ENCODE results near the gene EPS8.

The EPS8 gene

DNA sequence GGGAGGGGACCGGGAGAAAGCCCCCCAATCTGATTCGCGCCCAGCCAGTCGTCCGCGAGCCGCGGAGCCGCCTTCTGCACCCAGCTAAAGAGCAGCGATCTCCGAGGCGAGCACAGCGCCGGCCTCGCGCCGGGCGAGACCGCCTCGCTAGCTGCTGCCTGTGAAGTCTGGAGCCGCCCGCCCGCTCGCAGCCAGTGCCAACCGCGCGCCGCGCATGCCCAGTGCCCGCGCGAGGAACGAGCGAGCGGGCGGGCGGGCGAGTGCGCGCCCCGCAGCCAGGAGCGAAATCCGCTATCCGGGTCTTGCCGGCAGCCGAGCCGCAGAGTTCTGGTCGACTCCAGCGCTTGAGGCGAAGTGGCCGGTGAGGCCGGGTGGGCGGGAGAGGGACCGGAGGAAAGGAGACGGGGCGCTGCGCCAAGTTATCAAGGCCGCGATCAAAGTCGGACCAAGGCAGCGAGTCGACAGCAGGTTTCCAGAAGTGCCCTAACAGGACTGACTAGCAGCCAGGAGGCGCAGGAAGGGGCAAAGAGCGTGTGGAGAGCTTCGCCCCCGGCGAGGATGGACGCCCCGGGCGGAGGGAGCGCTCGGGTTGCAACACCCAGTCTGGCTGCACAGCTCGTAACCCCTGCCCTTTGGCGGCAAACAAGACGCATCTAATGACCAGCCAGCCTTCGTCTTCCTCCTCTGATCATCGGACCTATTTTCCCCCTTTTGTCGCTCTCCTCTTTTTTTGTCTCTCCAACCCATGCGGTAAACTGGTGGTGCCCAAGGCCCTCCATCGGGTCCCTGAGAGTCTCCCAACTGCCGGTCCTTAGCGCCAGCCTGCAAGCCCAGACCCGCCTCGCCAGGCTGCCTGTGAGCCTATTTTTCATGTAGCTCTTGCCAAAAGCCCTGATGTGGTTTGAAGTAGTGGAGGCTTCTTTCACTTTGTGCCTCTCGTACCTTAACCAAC, at the start of gene EPS8:
Gene EPS8, minus strand, starts transcription at position 169 of the 952 bp plus-strand sequence. CDS start 106,437 bp downstream, outside the sequence.
- DNase-seq: peak in 1 of 2 experiments; percentile 45

GRCh38 chr12:15837141-15837790, 48.1 kb upstream of the EPS8 start:
- DNase-seq: no peak

- no peak for DNase-seq
Measured at GRCh38 chr12:15834575-15834974, 45.4 kb upstream of the EPS8 start.

DNA sequence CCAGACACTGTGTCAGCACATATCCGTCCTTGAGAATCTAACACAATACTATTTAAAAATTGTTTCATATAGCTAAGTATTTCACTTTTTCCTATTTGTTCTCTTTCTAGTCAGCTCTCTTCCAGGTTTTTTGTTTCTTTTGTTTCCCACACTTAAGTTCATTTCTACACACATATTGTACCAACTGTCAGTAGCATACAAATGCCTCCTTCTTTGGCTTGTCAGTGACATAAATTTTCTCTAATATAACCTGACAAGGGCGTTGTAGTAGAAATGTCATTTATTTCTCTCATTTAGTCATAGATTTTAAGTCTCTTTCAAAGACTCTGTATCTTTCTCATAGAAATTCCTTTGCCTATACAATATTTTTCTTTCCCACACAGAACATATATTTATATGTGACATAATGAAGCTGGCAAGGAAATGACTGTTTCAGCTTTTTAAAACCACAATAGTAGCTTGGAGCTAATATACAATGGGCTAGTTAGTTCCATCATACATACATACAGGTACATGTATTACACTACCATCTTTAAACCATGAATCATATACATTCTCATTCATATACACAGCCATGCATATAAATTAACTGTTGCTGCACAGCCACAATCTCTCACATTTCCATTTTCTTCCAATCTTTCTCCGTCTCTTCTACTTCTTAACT, 42.3 kb upstream of the EPS8 start:
- DNase-seq: no peak

GRCh38 chr12:15830538-15830937, 41.4 kb upstream of the EPS8 start:
- no peak for DNase-seq

DNA sequence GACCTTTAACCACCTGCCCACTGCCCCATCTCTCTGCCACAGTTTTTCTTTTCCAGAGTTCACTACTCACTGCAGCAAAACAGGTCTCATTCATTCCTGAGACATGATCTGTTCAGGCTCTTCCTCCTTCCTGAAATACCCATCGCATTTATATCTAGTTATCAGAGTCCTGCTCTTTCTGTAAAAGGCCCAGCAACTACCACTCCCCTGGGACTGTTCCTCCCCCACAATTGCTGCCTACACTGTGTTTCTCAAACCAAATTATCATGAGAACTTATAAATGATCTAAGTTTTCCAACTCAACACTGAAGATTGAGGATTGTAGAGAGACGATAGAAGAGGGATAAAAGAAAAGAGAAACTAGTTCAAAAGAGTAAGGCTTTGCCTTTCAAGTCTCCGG, 40.8 kb upstream of the EPS8 start:
- DNase-seq: no peak

- no peak for DNase-seq
Measured at GRCh38 chr12:15829255-15829654, 40.1 kb upstream of the EPS8 start.

GRCh38 chr12:15827136-15827535, 37.9 kb upstream of the EPS8 start:
- DNase-seq: no peak

DNA sequence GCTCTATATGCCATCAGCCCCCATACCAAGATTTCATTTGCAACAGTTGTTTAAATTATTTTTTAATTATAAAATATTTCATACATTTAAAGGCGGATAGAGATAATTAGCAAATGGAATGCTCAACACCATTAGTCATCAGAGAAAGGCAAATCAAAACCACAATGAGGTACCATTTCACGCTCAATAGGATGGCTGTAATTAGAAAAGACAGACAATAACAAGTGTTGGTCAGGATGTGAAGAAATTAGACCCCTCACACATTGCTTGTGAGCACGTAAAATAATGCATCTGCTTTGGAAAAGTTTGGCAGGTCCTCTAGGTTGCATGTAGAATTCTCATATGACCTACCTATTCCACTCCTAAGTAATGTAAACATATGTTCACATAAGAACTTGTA, 35.3 kb upstream of the EPS8 start:
- DNase-seq: no peak

- DNase-seq: no peak
Measured at GRCh38 chr12:15823360-15824128, 34.4 kb upstream of the EPS8 start.

DNA sequence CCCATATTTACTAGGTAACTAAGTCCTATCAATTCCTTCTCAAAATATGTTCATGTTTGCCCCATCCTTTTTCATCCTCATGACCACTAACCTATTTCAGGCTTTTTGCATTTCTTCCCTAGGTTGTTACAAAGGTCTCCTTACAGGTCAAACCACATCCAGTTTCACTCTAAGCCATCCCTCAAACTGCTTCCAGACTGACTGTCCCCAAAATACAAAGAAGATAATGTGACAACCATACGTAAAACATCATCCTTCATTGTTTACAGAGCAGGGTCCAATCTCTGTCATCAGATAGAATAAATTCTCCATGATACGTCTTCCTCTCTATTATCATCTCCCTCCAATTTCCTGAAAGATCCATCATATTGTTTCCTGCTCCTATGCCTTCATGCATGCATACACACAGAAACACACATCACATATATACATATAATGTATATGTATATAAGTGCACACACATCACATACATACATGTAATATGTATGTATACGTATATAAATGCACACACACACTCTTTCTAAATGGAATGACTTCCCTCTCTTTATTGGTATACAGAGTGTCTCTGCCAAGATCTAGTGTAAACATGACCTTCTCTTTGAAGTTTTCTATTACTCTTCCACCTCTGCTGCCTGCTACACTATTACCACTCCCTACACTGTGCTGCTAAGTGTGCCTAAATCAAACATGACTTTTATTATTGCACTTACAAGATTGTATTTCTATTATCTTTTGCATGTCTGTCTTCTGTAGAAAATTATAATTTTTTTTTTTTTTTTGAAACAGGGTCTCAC, 30.7 kb upstream of the EPS8 start:
- no peak for DNase-seq

DNA sequence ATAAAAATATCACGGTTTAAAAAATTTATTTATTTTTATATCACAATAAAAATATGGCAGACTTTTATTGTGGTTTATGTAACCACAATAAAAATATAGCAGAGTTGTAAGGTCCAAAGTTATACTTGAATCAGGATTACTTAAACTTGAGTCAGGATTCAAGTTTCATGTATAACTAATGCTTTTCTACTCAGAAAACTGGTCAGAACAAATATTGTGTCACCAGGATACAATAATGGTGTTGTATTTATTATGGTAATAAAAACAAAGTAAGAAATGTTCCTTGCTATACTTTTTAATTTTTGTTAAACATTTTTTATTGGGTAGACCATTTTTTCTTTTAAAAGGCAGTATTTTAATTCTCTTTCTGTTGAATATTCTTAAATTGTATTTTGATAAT, 29.2 kb upstream of the EPS8 start:
- DNase-seq: no peak

GRCh38 chr12:15815730-15816129, 26.5 kb upstream of the EPS8 start:
- DNase-seq: no peak

DNA sequence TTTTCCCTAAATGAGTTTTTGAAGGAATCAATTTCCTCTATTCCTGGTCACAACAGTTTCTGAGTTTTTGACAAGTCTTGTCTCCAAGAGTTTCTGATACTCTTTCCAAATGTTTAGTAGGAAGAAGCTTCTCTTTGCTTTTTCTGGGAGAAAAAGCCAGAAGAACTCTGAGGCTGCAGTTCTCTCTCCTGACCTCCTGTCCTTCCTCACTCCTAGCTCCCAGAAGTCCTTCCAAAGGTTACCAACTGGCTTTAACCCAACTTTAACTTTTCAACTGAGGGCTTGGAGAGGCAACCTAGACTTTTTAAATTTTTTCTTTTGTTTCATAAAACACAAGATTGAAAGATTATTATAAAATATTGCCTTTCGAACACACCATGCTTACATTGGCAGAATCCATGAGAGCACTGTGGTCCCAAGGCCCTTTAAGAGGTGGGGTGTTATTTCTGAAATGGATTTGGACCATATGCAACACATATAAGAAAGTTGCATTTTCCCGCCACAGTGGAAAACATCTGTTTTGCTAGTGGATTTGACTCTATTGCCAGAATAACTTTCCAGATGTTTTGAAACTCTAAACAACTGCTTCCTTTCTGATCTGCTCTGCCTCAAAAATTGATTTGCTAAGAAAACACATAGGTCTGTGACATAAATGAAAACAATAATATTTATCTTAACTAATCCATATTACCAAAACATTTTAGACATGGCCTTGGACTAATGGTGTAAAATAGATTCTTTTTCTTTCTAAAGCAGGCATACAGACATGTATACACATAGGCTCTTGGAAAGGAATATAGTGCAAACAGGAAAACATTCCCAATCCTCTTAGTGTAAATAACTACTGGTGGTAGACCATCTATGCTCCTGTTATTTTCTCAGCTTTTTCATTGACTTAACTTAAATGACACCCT, 22.3 kb upstream of the EPS8 start:
- DNase-seq: no peak

DNA sequence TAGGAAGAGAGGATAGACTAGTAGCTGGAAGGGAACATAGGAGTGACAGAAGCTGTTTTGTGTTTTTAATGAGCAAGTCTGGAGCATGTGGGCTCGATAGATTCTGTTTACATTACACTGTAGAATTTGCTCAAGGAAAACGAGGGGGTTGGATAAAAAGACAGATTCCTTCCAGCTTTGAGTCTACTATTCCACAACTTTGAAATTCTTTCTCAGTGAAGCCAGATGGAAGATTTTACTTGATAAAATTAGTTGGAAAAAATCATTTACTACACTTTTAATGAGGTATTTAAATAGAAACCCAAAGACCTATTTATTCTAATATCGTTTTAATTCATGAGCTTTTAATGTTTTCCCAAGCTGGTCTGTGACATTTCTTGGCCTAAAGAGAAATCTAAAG, 19.5 kb upstream of the EPS8 start:
- no peak for DNase-seq

- no peak for DNase-seq
Measured at GRCh38 chr12:15808250-15808649, 19.1 kb upstream of the EPS8 start.

DNA sequence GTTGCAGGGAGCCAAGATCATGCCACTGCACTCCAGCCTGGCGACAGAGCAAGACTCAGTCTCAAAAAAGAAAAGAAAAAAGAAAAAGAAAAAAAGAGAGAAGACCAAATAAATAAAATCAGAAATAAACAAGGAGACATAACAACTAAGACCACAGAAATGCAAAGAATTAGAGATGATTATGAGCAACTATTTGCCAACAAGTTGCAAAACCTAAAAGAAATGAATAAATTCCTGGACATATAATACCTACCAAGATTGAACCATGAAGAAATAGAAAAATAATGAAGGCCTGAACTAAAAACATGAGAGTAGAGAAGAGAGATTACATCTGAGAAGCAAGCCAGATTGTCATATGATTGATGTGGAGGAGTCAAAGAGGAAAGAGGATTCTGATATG, 17.6 kb upstream of the EPS8 start:
- DNase-seq: no peak

- no peak for DNase-seq
Measured at GRCh38 chr12:15801770-15802744, 12.9 kb upstream of the EPS8 start.

- no peak for DNase-seq
Measured at GRCh38 chr12:15800278-15800677, 11.1 kb upstream of the EPS8 start.

DNA sequence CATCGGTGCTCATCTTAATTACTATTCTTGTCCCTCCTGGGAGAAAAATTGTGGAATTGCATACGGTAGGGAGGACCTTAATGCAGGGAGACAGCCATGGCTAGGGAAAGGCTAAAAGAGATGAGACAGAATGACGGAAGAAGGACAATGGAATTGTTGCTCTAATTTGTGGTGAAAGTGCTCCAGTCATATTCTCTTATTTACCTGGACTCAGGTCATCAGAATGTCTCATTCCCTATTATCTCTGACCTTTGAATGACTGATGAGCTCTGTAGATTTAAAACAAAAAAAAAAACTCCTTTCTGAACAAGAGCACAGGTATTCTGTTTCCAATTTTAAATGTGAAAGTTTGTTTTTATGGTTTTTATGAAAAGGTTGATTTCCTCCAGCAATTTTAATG, 8.6 kb upstream of the EPS8 start:
- no peak for DNase-seq

Measured in cerebellar nuclear complex (tissue), 1 donor.